ENCODE data around the gene CDR2.

The CDR2 gene

DNA sequence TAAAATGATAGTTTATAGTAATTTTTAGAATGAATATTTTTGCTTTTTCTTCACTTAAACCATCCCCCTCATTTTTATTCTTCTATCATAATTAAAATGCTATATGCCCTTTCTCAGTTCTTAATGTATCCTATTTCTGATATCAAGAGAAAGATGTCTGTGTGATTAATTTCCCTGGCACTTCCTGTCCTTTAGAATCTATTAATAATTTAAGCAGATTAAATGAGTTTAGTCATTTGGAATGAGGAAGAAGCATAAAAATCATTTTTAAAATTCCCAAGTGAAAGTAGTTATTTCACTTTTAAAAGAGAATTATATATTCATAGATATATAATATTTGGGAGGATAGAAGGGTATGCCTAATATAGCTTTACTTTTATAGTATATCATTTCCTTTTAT lies 27.8 kb upstream of the CDR2 start:
- Histone ChIP-seq H3K4me3 (ENCODE audit: low read length) (no peak overlapping the region), H3K79me2 (ENCODE audit: low read length) (no peaks in the 10 kb centered on the region), H2AFZ (ENCODE audit: low read length) (no peak overlapping the region), H3K4me2 (ENCODE audit: low read depth, low read length) (no peak overlapping the region), H3K9me2 (replicated peaks; ENCODE audit: insufficient read depth, low read length) (no peaks in the 10 kb centered on the region), H3K9ac (ENCODE audit: low read length) (no peak overlapping the region), H3K27ac (ENCODE audit: low read length) (no peak overlapping the region), H3K4me1 (ENCODE audit: low read length) (no peaks in the 10 kb centered on the region), H3K9me3 (replicated peaks; ENCODE audit: insufficient read depth, low read length) (no peaks in the 10 kb centered on the region), H4K20me1 (ENCODE audit: insufficient read depth, low read length) (no peaks in the 10 kb centered on the region), H3K36me3 (replicated peaks; ENCODE audit: insufficient read depth, low read length) (no peaks in the 10 kb centered on the region), H3F3A (ENCODE audit: insufficient read depth, low read length) (no peaks in the 10 kb centered on the region), H3K27me3 (replicated peaks; ENCODE audit: insufficient read depth, low read length) (no peaks in the 10 kb centered on the region)
- DNase-seq, result no peak
- TF ChIP-seq, protein P1, sequence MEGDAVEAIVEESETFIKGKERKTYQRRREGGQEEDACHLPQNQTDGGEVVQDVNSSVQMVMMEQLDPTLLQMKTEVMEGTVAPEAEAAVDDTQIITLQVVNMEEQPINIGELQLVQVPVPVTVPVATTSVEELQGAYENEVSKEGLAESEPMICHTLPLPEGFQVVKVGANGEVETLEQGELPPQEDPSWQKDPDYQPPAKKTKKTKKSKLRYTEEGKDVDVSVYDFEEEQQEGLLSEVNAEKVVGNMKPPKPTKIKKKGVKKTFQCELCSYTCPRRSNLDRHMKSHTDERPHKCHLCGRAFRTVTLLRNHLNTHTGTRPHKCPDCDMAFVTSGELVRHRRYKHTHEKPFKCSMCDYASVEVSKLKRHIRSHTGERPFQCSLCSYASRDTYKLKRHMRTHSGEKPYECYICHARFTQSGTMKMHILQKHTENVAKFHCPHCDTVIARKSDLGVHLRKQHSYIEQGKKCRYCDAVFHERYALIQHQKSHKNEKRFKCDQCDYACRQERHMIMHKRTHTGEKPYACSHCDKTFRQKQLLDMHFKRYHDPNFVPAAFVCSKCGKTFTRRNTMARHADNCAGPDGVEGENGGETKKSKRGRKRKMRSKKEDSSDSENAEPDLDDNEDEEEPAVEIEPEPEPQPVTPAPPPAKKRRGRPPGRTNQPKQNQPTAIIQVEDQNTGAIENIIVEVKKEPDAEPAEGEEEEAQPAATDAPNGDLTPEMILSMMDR (IDR thresholded peaks at IDR 0.05; ENCODE audit: low read length), result no peak
- no peak for TF ChIP-seq EZH2 (optimal IDR thresholded peaks at IDR 0.05; ENCODE audit: low read depth, low read length)
- TF ChIP-seq EZH2phosphoT487 (IDR thresholded peaks at IDR 0.05; ENCODE audit: low read length), result no peak

DNA sequence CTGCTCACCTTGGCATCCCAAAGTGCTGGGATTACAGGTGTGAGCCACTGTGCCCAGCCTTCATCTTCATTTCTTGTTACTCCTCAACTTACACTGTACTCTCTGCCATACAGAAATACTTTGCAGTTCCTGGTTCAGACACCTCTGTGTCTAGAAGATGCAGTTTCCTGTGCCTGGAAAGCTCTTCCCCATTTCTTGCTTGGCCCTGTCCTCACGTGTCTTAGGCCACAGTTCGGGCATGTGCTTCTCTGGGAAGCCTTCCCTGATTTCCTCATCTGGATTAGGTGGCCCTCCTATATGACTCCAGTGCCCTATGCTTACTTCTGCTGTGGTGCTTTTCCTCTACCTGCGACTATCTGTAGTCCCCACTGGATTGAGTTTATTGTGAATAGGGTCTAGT lies 26.5 kb upstream of the CDR2 start:
- no peaks in the 10 kb centered on the region for H3K27me3 ChIP-seq (replicated peaks; ENCODE audit: insufficient read depth, low read length)
- TF ChIP-seq, protein P1 (IDR thresholded peaks at IDR 0.05; ENCODE audit: low read length), result no peak
- TF ChIP-seq EZH2 (optimal IDR thresholded peaks at IDR 0.05; ENCODE audit: low read depth, low read length) (no peak), EZH2phosphoT487 (IDR thresholded peaks at IDR 0.05; ENCODE audit: low read length) (no peak)
- no peak overlapping the region for H3K4me3 ChIP-seq (ENCODE audit: low read length)
- DNase-seq, result no peak
- no peaks in the 10 kb centered on the region for H4K20me1 ChIP-seq (ENCODE audit: insufficient read depth, low read length)
- no peak overlapping the region for H3K4me2 ChIP-seq (ENCODE audit: low read depth, low read length)
- no peaks in the 10 kb centered on the region for H3K79me2 ChIP-seq (ENCODE audit: low read length)
- H2AFZ ChIP-seq (ENCODE audit: low read length), result no peak overlapping the region
- no peaks in the 10 kb centered on the region for H3K9me2 ChIP-seq (replicated peaks; ENCODE audit: insufficient read depth, low read length)
- no peaks in the 10 kb centered on the region for H3F3A ChIP-seq (ENCODE audit: insufficient read depth, low read length)
- H3K9me3 ChIP-seq (replicated peaks; ENCODE audit: insufficient read depth, low read length), result no peaks in the 10 kb centered on the region
- H3K4me1 ChIP-seq (ENCODE audit: low read length), result no peaks in the 10 kb centered on the region
- H3K36me3 ChIP-seq (replicated peaks; ENCODE audit: insufficient read depth, low read length), result no peaks in the 10 kb centered on the region
- no peak overlapping the region for H3K9ac ChIP-seq (ENCODE audit: low read length)
- no peak overlapping the region for H3K27ac ChIP-seq (ENCODE audit: low read length)

DNA sequence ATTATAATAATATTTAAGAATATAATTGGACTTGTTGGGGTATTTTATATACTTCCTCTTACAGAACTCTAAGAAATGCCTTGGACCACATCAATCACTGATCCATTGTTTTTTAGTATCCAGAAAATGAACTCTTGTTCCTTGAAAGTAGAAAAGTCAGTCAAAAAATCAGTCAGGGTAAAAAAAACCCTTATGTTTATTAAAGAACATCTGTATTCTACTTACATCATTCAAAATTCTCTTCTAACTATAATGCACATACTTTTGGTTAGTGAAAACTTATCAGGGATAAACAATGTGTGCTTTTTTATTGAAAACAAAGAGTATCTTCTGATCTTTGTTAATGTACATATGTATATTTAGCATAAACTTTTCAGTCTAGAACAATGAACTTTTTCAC lies 23.5 kb upstream of the CDR2 start:
- TF ChIP-seq EZH2phosphoT487 (IDR thresholded peaks at IDR 0.05; ENCODE audit: low read length) (no peak), EZH2 (optimal IDR thresholded peaks at IDR 0.05; ENCODE audit: low read depth, low read length) (no peak)
- TF ChIP-seq, protein P1 (IDR thresholded peaks at IDR 0.05; ENCODE audit: low read length), result no peak
- Histone ChIP-seq H3K4me3 (ENCODE audit: low read length) (no peak overlapping the region), H3K36me3 (replicated peaks; ENCODE audit: insufficient read depth, low read length) (no peaks in the 10 kb centered on the region), H3F3A (ENCODE audit: insufficient read depth, low read length) (no peaks in the 10 kb centered on the region), H3K9ac (ENCODE audit: low read length) (no peak overlapping the region), H4K20me1 (ENCODE audit: insufficient read depth, low read length) (no peaks in the 10 kb centered on the region), H3K27me3 (replicated peaks; ENCODE audit: insufficient read depth, low read length) (no peaks in the 10 kb centered on the region), H3K27ac (ENCODE audit: low read length) (no peak overlapping the region), H3K4me2 (ENCODE audit: low read depth, low read length) (no peak overlapping the region), H3K4me1 (ENCODE audit: low read length) (no peaks in the 10 kb centered on the region), H3K9me3 (replicated peaks; ENCODE audit: insufficient read depth, low read length) (no peaks in the 10 kb centered on the region), H3K79me2 (ENCODE audit: low read length) (no peaks in the 10 kb centered on the region), H2AFZ (ENCODE audit: low read length) (no peak overlapping the region), H3K9me2 (replicated peaks; ENCODE audit: insufficient read depth, low read length) (no peaks in the 10 kb centered on the region)
- no peak for DNase-seq

All from MM.1S (cell line).